ENCODE measurements around the gene LENG9.
"Not testable (repeated sequence)": the region's sequence is repeated elsewhere in the genome, so short reads cannot be mapped to it uniquely, and the experiment has no call there.

The LENG9 gene

GRCh38 chr19:54449701-54450069 is 13.9 kb downstream of the LENG9 start:
- no peak for TF ChIP-seq MYC (IDR thresholded peaks at IDR 0.05; ENCODE audit: low read depth, low read length)
- TF ChIP-seq, protein P1, sequence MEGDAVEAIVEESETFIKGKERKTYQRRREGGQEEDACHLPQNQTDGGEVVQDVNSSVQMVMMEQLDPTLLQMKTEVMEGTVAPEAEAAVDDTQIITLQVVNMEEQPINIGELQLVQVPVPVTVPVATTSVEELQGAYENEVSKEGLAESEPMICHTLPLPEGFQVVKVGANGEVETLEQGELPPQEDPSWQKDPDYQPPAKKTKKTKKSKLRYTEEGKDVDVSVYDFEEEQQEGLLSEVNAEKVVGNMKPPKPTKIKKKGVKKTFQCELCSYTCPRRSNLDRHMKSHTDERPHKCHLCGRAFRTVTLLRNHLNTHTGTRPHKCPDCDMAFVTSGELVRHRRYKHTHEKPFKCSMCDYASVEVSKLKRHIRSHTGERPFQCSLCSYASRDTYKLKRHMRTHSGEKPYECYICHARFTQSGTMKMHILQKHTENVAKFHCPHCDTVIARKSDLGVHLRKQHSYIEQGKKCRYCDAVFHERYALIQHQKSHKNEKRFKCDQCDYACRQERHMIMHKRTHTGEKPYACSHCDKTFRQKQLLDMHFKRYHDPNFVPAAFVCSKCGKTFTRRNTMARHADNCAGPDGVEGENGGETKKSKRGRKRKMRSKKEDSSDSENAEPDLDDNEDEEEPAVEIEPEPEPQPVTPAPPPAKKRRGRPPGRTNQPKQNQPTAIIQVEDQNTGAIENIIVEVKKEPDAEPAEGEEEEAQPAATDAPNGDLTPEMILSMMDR (IDR thresholded peaks at IDR 0.05; ENCODE audit: low read depth, low read length) = no peak
- no peak for TF ChIP-seq POLR2A (IDR thresholded peaks at IDR 0.05; ENCODE audit: extremely low read depth, insufficient read length)
- TF ChIP-seq MAX (IDR thresholded peaks at IDR 0.05; ENCODE audit: low read depth, low read length) = no peak
- no peak for DNase-seq (ENCODE audit: low read depth)
- H3K4me3 ChIP-seq (ENCODE audit: low read depth, low read length) = peak overlapping the region; percentile 94

GRCh38 chr19:54448774-54449700 is 14.5 kb downstream of the LENG9 start, which contains the start of gene LENG8:
Gene LENG8, plus strand, starts transcription at chr19:54449199. Its CDS starts 2,146 bp downstream, at chr19:54451345.
- peak; percentile 96 for DNase-seq (ENCODE audit: low read depth)
- TF ChIP-seq, protein P1 (IDR thresholded peaks at IDR 0.05; ENCODE audit: low read depth, low read length) = no peak
- TF ChIP-seq POLR2A (IDR thresholded peaks at IDR 0.05; ENCODE audit: extremely low read depth, insufficient read length) (peak; percentile 88), MYC (IDR thresholded peaks at IDR 0.05; ENCODE audit: low read depth, low read length) (peak; percentile 52; the same call in 1 of the 2 replicates), MAX (IDR thresholded peaks at IDR 0.05; ENCODE audit: low read depth, low read length) (peak; percentile 56; the same call in 1 of the 2 replicates)

DNA sequence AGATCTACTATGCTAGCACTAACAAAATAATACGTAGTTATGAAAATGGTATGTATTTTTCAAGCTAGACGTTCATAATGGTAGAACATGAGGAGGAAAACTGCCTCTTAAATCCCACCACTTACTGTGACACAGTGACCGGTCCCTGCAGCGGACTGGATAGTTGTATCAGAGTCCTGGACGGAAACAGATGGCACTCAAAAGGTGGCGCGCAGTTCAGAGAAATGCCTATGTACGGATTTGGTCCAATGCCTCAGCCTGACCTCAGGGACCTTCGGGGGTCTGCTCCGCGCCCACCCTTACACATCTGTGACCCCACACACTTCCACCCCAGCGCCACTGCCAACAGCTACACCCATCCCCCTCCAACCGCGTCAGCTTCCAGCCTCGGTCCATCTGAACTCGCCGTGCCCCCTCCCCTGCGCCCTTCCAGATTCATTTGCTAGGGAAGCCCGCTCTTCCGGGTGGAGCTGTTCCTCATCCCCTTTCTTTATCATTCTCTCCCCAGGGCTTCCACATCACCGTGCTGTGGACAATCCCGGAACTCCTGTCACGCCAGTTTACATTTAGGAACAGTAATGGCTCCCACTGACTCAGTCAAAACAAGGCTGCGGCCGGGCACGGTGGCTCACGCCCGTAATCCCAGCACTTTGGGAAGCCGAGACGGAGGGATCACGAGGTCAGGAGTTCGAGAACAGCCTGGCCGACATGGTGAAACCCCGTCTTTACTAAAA is 15.4 kb downstream of the LENG9 start:
- DNase-seq (ENCODE audit: low read depth) = peak; percentile 54
- peak overlapping the region; percentile 78 for H3K4me3 ChIP-seq (ENCODE audit: low read depth, low read length)
- TF ChIP-seq MYC (IDR thresholded peaks at IDR 0.05; ENCODE audit: low read depth, low read length) (no peak), MAX (IDR thresholded peaks at IDR 0.05; ENCODE audit: low read depth, low read length) (no peak), POLR2A (IDR thresholded peaks at IDR 0.05; ENCODE audit: extremely low read depth, insufficient read length) (no peak)
- TF ChIP-seq, protein P1 (IDR thresholded peaks at IDR 0.05; ENCODE audit: low read depth, low read length) = no peak

More at GRCh38 chr19:54448774-54449700, 14.5 kb downstream of the LENG9 start, which contains the start of gene LENG8:
- H3K4me3 ChIP-seq (ENCODE audit: low read depth, low read length) = peak within 1 kb of the TSS; percentile 94

GRCh38 chr19:54446349-54446748 is 17.2 kb downstream of the LENG9 start:
- DNase-seq (ENCODE audit: low read depth); H3K4me3 ChIP-seq (ENCODE audit: low read depth, low read length): not testable (repeated sequence)

- no peak overlapping the region for H3K4me3 ChIP-seq (ENCODE audit: low read depth, low read length)
- no peak for DNase-seq (ENCODE audit: low read depth)
- TF ChIP-seq MAX (IDR thresholded peaks at IDR 0.05; ENCODE audit: low read depth, low read length) (no peak), POLR2A (IDR thresholded peaks at IDR 0.05; ENCODE audit: extremely low read depth, insufficient read length) (no peak), MYC (IDR thresholded peaks at IDR 0.05; ENCODE audit: low read depth, low read length) (no peak)
- TF ChIP-seq, protein P1 (IDR thresholded peaks at IDR 0.05; ENCODE audit: low read depth, low read length) = no peak
These were observed 18.8 kb downstream of the LENG9 start for GRCh38 chr19:54444737-54445136.

- TF ChIP-seq MYC (IDR thresholded peaks at IDR 0.05; ENCODE audit: low read depth, low read length) (no peak), MAX (IDR thresholded peaks at IDR 0.05; ENCODE audit: low read depth, low read length) (no peak), POLR2A (IDR thresholded peaks at IDR 0.05; ENCODE audit: extremely low read depth, insufficient read length) (no peak)
- TF ChIP-seq, protein P1 (IDR thresholded peaks at IDR 0.05; ENCODE audit: low read depth, low read length) = no peak
- H3K4me3 ChIP-seq (ENCODE audit: low read depth, low read length) = no peak overlapping the region
- no peak for DNase-seq (ENCODE audit: low read depth)
These were observed 22.9 kb downstream of the LENG9 start for GRCh38 chr19:54440641-54441040.

Data from NB4 (cell line).